NCI-H510A (cell line): Measurements from ENCODE around the gene CCDC198.

Experiments used
- DNase-seq: peaks from one replicate; lab custom pipeline; 2025; lab: John Stamatoyannopoulos, UW

CCDC198 gene

GRCh38 chr14:57493467-57494181, at the start of gene CCDC198:
Gene CCDC198, minus strand, starts transcription at chr14:57493857. Its CDS starts 142 bp downstream, at chr14:57493715.
- DNase-seq = no peak

GRCh38 chr14:57533214-57533613, 39.6 kb upstream of the CCDC198 start:
- no peak for DNase-seq

- DNase-seq = no peak
Observed at GRCh38 chr14:57530571-57530970, 36.9 kb upstream of the CCDC198 start.

GRCh38 chr14:57526942-57527341, 33.3 kb upstream of the CCDC198 start:
- no peak for DNase-seq

GRCh38 chr14:57519043-57519442, 25.4 kb upstream of the CCDC198 start:
- no peak for DNase-seq

GRCh38 chr14:57512220-57512619, 18.6 kb upstream of the CCDC198 start:
- no peak for DNase-seq

- no peak for DNase-seq
Observed at GRCh38 chr14:57508756-57509155, 15.1 kb upstream of the CCDC198 start.

GRCh38 chr14:57502586-57503254, 9.1 kb upstream of the CCDC198 start:
- peak; percentile 26 for DNase-seq

GRCh38 chr14:57501039-57501557, 7.4 kb upstream of the CCDC198 start:
- no peak for DNase-seq

- no peak for DNase-seq
Observed at GRCh38 chr14:57498659-57499058, 5.0 kb upstream of the CCDC198 start.

- no peak for DNase-seq
Observed at GRCh38 chr14:57498035-57498434, 4.4 kb upstream of the CCDC198 start.

- no peak for DNase-seq
Observed at GRCh38 chr14:57495416-57495815, 1.8 kb upstream of the CCDC198 start.

- DNase-seq = no peak
Observed at GRCh38 chr14:57492859-57493258, 798 bp downstream of the CCDC198 start.

GRCh38 chr14:57491640-57492039, 2.0 kb downstream of the CCDC198 start:
- DNase-seq = no peak

- no peak for DNase-seq
Observed at GRCh38 chr14:57487771-57488170, 5.9 kb downstream of the CCDC198 start.

GRCh38 chr14:57486767-57487379, 6.8 kb downstream of the CCDC198 start:
- no peak for DNase-seq

- DNase-seq = no peak
Observed at GRCh38 chr14:57485635-57486034, 8.0 kb downstream of the CCDC198 start.

- no peak for DNase-seq
Observed at GRCh38 chr14:57482120-57482519, 11.5 kb downstream of the CCDC198 start.

GRCh38 chr14:57480051-57480450, 13.6 kb downstream of the CCDC198 start:
- DNase-seq = no peak

GRCh38 chr14:57479197-57479596, 14.5 kb downstream of the CCDC198 start:
- DNase-seq = no peak

GRCh38 chr14:57478050-57478449, 15.6 kb downstream of the CCDC198 start:
- DNase-seq = no peak

GRCh38 chr14:57470909-57471308, 22.7 kb downstream of the CCDC198 start:
- no peak for DNase-seq
